Measurements from ENCODE around the gene SRSF1. TPM values are rescaled to one million over a fixed set of nuclear protein-coding genes. Genes with fewer than 3 reads are reported as not detected.

The SRSF1 gene
- total RNA-seq, 2 donors from 2014 or later: 233 to 281 TPM

DNA sequence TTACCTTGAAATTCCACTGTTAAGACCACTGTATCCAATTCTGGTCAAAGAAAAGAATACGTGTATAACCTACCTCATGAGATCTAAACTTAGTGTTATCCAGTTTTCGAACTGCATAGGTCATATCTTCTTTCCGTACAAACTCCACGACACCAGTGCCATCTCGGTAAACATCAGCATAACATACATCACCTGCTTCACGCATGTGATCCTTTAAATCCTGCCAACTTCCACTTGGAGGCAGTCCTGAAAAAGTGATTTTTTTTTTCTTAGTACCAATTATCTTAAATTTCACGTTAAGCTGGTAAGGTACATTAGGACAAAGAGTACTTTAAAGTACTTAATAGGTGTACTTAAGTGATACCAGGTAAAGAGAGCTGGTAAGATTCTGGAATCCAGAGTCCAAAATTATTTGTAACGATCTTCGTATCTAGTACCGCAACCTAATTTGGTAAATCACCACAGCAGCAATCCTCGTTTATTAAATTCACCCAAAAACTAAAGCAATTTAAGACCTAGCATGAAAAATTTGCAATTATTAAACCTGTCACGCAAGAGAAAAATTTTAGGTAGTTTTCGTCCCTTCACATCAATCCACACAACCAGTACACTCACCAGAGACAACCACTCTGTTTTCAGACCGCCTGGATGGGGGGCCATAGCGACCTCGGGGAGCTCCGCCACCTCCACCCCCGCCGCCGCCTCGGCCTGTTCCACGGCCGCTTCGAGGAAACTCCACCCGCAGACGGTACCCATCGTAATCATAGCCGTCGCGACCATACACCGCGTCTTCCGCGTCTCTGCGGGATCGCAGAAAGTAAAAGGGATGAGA lies 1.1 kb downstream of the SRSF1 start:
- no peaks in the 10 kb centered on the region for H3K9me3 Mint-ChIP-seq
- ATAC-seq (replicated peaks in 1 of 2) (peak in 1 of 2 donors; percentile 8), DNase-seq (peak in 1 of 2 donors; percentile 56)
- peaks cover 71% of the 10 kb centered on the region for H3K4me1 Mint-ChIP-seq (ENCODE audit: low read depth)
- H3K36me3 Mint-ChIP-seq (ENCODE audit: insufficient read depth in 2 of 2): peaks cover 30 to 52% of the 10 kb centered on the region in 2 donors
- H3K4me3 Mint-ChIP-seq: peak overlapping the region; percentile 99
- peak overlapping the region; percentile 100 for H3K27ac Mint-ChIP-seq
- no peaks in the 10 kb centered on the region for H3K27me3 Mint-ChIP-seq (ENCODE audit: low read depth)

DNA sequence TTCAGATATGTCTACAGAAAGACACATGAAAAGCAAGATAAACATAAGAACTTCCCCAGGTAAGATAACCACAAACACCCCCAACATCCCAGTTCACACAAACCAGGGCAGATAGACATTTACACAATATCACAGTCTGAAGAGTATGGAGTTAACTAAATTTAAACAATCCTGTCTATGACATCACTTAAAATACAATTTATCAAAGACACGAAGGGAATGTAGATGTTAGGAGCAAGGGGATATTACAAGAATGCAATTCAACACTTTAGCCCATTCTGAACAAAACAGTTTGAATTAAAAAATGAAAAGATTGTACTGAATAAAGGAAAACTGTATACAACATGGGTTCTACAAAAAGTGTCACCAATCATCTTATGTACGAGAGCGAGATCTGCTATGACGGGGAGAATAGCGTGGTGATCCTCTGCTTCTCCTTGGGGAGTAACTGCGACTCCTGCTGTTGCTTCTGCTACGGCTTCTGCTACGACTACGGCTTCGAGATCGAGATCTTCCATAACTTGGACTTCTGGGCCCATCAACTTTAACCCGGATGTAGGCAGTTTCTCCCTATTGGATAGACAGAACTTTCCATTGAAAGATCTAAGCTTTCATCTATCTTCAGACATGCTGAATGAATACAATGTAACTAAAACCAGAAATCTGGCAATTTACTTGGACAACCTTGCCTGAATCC lies 1.9 kb downstream of the SRSF1 start:
- Mint-ChIP-seq H3K27me3 (ENCODE audit: low read depth) (no peaks in the 10 kb centered on the region), H3K4me3 (peak overlapping the region; percentile 99), H3K36me3 (ENCODE audit: insufficient read depth in 2 of 2) (peaks cover 30 to 52% of the 10 kb centered on the region in 2 donors), H3K9me3 (no peaks in the 10 kb centered on the region), H3K27ac (peak overlapping the region; percentile 100), H3K4me1 (ENCODE audit: low read depth) (peaks cover 73% of the 10 kb centered on the region)
- ATAC-seq (replicated peaks in 1 of 2) (no peak), DNase-seq (no peak)

DNA sequence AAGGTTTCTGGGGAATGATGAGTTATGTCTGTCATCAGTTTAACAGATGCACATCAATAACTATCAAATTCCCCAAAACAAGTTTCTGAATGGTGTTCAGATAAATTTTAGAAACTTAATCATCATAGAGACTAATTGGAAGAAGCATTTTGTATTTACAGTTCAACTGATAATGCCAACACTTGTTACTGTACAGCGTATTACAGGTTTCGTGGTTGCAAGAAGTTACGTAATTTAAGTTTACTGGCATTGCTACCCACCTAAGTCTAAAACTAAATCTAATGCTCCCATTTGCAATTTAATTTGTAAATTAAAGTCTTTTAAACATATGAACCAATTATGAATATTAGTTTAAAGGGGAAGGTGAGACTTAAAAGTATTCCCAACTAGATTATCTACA lies 3.0 kb downstream of the SRSF1 start:
- Mint-ChIP-seq H3K27me3 (ENCODE audit: low read depth) (no peaks in the 10 kb centered on the region), H3K4me1 (ENCODE audit: low read depth) (peaks cover 79% of the 10 kb centered on the region), H3K36me3 (ENCODE audit: insufficient read depth in 2 of 2) (peaks cover 30 to 52% of the 10 kb centered on the region in 2 donors), H3K9me3 (no peaks in the 10 kb centered on the region), H3K4me3 (peak overlapping the region; percentile 99), H3K27ac (peak overlapping the region; percentile 100)
- ATAC-seq (replicated peaks in 1 of 2) (no peak), DNase-seq (no peak)

DNA sequence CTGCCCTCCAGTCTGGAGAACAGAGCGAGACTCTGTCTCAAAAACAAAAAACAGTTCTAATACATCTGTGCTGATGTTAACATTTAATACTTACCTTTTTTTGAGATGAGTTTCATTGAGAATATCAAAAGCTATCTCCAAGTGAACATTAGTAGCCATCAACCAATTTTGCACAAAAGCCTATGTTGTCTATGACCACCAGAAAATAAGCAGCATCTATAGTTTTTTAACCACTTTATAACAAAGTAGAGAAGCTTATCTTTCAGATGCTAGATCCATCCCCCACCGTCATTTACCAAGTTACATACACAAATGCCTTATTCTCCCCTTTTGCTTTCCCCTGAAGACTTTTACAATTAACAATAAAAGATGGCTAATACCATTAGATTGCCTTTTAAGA lies 4.1 kb downstream of the SRSF1 start:
- Mint-ChIP-seq H3K4me3 (peak overlapping the region; percentile 99), H3K4me1 (ENCODE audit: low read depth) (peaks cover 79% of the 10 kb centered on the region), H3K9me3 (no peaks in the 10 kb centered on the region), H3K27ac (peak overlapping the region; percentile 100), H3K27me3 (ENCODE audit: low read depth) (no peaks in the 10 kb centered on the region), H3K36me3 (ENCODE audit: insufficient read depth in 2 of 2) (peaks cover 30 to 53% of the 10 kb centered on the region in 2 donors)
- ATAC-seq (replicated peaks in 1 of 2) (no peak), DNase-seq (no peak)

DNA sequence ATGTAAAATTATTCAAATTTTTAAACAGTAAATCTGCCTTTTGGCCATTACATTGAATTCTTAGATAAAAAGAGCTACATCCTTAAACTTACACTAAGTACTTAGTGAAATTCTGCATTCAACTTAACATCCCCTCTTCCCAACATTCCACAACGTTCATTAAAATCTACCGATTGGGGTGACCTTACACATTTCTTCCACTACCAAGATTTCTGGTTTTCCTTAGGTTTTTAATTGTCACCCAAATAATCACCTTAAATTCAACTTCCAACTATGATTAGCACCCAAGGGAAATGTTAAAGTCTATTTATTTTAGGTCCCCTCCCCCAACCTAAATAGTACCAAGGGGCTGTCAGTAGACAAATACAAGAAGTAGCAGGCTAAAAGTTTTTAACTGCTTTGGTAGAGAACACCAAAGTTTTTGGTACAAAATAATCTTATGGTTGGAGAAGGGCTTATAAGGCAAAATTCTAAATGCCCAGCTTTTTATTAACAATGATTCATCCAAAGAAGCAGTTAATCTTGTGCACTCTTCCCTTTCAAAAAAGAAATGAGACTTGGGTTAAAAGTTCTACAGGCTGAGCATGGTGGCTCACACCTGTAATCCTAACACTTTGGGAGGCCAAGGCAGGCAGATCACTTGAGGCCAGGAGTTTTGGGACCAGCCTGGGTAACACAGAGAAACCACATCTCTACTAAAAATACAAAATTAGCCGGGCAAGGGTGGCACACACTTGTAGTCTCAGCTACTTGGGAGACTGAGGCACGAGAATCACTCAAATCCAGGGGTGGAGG lies 4.7 kb downstream of the SRSF1 start:
- DNase-seq (no peak), ATAC-seq (replicated peaks in 1 of 2) (no peak)
- no peaks in the 10 kb centered on the region for H3K9me3 Mint-ChIP-seq
- H3K27ac Mint-ChIP-seq: peak overlapping the region; percentile 100
- peaks cover 80% of the 10 kb centered on the region for H3K4me1 Mint-ChIP-seq (ENCODE audit: low read depth)
- H3K36me3 Mint-ChIP-seq (ENCODE audit: insufficient read depth in 2 of 2): peaks cover 30 to 55% of the 10 kb centered on the region in 2 donors
- peak overlapping the region; percentile 99 for H3K4me3 Mint-ChIP-seq
- H3K27me3 Mint-ChIP-seq (ENCODE audit: low read depth): no peaks in the 10 kb centered on the region

DNA sequence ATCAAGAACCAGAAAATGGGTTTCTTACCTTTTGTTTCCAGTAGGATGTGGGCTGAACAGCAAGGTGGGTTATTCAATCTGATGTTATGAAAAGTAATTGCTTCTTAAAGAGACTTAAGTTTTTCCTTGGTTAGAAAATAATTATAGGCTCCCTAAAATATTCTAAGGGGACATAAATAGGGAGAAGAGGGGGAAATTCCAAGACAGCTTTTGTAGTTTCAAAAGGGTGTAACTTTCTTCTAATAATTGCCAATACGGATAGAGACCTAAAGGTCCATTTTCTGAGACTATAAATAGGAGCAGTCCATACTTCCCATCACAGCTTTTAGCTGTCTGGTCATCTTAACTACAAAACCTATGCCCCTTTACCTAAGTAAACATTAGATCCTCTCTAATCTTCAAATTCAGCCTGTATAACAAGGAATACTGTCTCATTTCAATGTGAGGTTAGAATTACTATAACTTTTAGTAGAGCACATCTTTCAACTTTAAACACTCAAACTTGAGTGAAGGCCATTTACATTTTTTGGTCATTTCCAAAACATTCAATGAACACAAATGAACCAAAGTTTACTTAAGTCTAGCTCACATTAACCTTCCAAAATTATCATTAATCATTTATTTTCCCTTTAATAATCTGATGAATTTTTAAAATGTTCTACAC lies 5.5 kb downstream of the SRSF1 start:
- ATAC-seq (replicated peaks in 1 of 2) (no peak), DNase-seq (no peak)
- H3K36me3 Mint-ChIP-seq (ENCODE audit: insufficient read depth in 2 of 2): peaks cover 25 to 52% of the 10 kb centered on the region in 2 donors
- H3K4me1 Mint-ChIP-seq (ENCODE audit: low read depth): peaks cover 87% of the 10 kb centered on the region
- H3K4me3 Mint-ChIP-seq: peak overlapping the region in 1 of 2 donors; percentile 44
- H3K9me3 Mint-ChIP-seq: no peaks in the 10 kb centered on the region
- peak overlapping the region; percentile 100 for H3K27ac Mint-ChIP-seq
- no peaks in the 10 kb centered on the region for H3K27me3 Mint-ChIP-seq (ENCODE audit: low read depth)

DNA sequence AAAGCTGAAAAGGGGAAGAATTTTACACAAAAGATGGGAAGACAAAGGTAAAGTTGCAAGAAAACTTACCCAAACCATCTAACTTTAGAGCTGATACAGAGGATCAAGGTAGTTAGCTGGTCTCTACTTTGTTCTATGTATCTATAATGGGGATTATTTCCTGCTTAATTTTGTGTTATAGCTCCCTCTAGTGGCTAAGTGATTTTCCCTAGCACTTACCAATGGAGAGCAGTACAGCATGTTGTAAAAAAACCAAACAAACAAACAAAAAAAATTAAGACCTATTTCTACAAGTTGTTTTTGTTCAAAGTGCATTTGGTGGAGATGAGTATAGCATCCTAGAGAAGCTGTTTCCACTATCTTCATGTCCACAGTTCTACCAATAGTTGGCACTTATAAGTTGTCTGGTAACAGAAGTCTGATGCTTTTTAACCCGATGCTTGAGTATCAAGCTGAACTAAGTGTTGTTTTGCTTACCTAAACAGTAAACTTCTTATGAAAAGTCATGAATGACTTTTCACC lies 7.5 kb downstream of the SRSF1 start:
- Mint-ChIP-seq H3K9me3 (no peaks in the 10 kb centered on the region), H3K36me3 (ENCODE audit: insufficient read depth in 2 of 2) (peaks cover 8 to 36% of the 10 kb centered on the region in 2 donors), H3K4me1 (ENCODE audit: low read depth) (peaks cover 90% of the 10 kb centered on the region), H3K27ac (peak overlapping the region; percentile 92), H3K4me3 (peak overlapping the region; percentile 58 to 65), H3K27me3 (ENCODE audit: low read depth) (no peaks in the 10 kb centered on the region)
- peak in 1 of 2 donors; percentile 20 for DNase-seq
- peak; percentile 69 for ATAC-seq (replicated peaks in 1 of 2)

DNA sequence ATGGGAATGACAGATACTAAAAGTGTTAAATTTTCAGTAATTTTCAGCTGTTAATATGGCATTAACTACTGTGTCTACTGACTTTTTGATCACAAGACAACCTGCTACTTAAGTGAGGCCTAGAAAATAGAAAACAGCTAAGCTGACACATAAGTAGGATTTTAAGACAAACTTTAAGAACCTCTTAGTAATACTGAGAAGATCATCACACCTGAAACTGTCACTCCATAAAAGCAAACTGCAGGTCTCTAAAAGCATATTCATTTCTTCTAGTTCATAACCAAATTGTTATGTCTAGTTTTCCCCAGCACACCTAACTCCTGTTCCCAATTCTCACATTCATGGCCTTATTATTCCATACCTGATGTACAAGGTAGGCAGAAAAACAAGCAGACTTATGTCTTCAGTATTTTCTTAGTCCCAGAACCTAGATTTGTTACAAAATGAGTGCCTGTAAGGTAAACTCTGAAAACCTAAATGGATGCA lies 8.0 kb downstream of the SRSF1 start:
- Mint-ChIP-seq H3K27ac (peak overlapping the region; percentile 92), H3K9me3 (no peaks in the 10 kb centered on the region), H3K27me3 (ENCODE audit: low read depth) (no peaks in the 10 kb centered on the region)

DNA sequence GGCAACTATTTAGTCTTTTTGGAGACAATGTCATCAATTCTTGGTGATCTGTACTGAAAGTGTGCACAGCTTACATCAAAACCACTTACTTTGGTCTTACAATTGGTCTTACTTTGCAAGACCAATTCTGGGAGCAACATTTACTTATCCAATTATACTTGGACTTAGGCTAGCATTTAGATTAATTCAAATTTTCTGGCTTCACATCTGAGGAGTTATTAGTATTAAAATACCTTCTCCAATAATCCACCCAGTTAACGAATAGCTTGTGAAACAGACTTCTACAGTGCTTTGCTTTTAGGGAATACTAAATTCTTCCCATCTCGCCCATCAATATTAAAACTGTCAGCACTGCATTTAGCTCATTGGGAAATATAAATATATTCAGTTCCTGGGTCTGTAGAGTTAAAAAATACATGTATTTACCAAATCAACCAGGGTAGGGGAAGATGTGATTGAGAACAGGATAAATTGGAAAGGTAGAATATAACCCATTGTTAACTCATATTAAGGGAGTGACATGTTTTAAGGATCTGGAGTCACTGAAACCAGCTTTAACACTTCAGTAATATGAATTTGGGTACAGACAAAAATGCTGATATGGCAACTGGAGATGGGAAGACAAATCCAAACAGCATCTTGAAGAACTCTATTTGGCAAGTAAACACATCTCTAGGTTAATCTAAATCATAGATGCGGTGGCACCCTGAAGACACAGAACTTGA lies 9.8 kb downstream of the SRSF1 start:
- Mint-ChIP-seq H3K27me3 (ENCODE audit: low read depth) (no peaks in the 10 kb centered on the region), H3K4me1 (ENCODE audit: low read depth) (peaks cover 77% of the 10 kb centered on the region), H3K27ac (peak overlapping the region; percentile 83), H3K36me3 (ENCODE audit: insufficient read depth in 2 of 2) (peaks cover 0 to 20% of the 10 kb centered on the region in 2 donors), H3K9me3 (no peaks in the 10 kb centered on the region), H3K4me3 (no peak overlapping the region)
- DNase-seq (no peak), ATAC-seq (replicated peaks in 1 of 2) (no peak)

More for the DNA sequence above, 8.0 kb downstream of the SRSF1 start:
- Mint-ChIP-seq H3K4me3 (peak overlapping the region; percentile 58 to 65), H3K4me1 (ENCODE audit: low read depth) (peaks cover 90% of the 10 kb centered on the region), H3K36me3 (ENCODE audit: insufficient read depth in 2 of 2) (peaks cover 8 to 33% of the 10 kb centered on the region in 2 donors)
- DNase-seq (no peak), ATAC-seq (replicated peaks in 1 of 2) (peak; percentile 49 to 52)

DNA sequence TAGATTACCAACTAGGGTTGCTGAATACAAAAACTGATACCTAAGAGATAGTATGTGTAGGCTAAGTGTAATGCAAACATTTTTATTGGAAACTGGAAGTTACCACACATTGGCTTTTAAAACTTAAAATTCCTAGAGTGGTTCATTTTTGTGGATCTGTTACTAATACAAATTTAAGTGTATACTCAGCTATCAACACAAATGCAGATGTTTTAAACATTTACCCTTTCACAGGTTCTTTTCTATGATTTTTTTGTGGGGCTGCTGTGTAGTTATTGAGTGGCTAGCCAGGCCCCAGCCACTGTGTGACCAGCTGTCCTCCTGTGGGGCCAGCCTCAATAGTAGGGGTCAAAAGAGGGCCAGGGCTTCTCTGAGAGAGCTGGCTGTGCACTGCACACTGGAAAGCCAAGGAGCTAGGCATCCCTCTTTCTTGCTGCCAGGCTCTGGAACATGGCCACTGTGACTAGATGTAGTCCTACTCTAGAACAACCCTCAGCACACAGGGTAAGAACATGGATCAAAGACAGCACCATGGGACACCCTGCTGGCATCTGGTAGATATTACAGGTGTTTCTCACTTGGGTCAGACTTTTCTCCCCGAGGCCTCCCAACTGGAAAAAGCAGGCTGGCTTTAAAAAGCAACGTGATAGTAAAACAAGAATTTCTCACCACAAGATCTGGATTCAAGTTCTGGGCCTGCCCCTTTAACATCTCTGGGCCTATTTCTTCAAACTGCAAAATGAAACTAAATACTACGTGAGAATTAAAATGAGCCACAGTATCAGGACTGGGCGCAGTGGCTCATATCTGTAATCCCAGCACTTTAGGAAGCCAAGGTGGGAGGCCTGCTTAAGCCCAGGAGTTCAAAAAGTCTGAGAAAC lies 11.7 kb downstream of the SRSF1 start:
- ATAC-seq (replicated peaks in 1 of 2) (peak; percentile 67 to 80), DNase-seq (peak; percentile 49 to 52)
- Mint-ChIP-seq H3K9me3 (no peaks in the 10 kb centered on the region), H3K36me3 (ENCODE audit: insufficient read depth in 2 of 2) (peaks cover 0 to 17% of the 10 kb centered on the region in 2 donors), H3K4me3 (peak overlapping the region; percentile 2 to 36), H3K27me3 (ENCODE audit: low read depth) (no peaks in the 10 kb centered on the region), H3K27ac (peak overlapping the region; percentile 40), H3K4me1 (ENCODE audit: low read depth) (peaks cover 65% of the 10 kb centered on the region)

DNA sequence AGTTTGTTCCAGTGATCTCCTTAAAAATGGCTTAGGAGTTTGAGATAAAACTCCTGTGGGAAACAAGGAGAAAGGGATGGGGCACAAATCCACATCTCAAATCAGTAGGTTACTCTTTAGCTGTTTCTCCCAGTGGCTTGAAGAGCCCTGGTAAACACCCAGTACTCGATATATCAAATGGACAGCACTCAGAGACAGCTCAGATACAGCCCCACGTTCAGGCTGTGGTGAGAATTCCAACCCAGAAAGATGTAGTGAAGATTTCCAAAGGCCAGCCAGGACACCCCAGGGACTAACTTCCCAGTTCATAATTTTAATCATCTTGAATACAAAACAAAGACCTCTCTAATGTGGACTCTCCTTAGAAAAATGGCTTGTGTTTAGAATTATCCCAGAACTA lies 12.6 kb downstream of the SRSF1 start:
- Mint-ChIP-seq H3K9me3 (no peaks in the 10 kb centered on the region), H3K27me3 (ENCODE audit: low read depth) (no peaks in the 10 kb centered on the region), H3K4me3 (no peak overlapping the region), H3K36me3 (ENCODE audit: insufficient read depth in 2 of 2) (peaks cover 0 to 17% of the 10 kb centered on the region in 2 donors), H3K4me1 (ENCODE audit: low read depth) (peaks cover 59% of the 10 kb centered on the region), H3K27ac (peak overlapping the region; percentile 10)
- no peak for ATAC-seq (replicated peaks in 1 of 2)
- no peak for DNase-seq
